NCI-H2227 (cell line): Measurements from ENCODE around the gene SLC44A3.
"Not testable (repeated sequence)": the region's sequence is repeated elsewhere in the genome, so short reads cannot be mapped to it uniquely, and the experiment has no call there.

Source experiments
- DNase-seq: peaks from one replicate; lab custom pipeline; 2025; ENCODE audit not compliant: unreplicated experiment; lab: John Stamatoyannopoulos, UW

Gene SLC44A3

DNA sequence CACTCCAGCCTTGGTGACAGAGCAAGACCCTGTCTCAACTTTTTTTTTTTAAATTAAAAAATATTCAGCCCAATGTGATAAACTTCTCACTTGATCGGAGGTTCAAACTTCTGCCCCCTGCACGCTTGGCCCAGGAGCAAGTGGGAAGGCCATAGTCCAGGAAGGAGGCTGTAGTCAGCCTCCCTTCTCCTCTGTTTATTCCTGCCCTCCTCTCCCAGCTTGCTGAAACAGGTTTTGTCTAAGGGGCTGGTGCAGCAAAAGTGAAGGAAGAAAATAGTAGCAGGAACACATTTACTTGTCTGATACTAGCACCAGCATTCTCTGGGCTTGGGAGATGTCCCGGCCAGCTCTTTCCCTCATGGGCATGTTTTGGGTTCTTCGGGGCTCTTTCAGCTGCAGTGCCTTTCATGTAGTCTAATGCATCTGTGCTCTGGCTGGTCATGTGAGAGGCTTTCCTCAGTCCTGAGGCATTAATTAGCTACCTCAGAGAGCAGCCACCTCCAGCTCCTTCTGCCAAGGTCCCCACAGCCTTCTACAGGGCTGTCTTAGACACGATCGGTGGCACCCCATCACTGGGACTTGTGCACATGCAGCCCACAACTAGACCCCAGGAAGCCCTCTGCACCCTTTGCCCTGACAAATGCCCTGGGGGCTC, 12.9 kb downstream of the SLC44A3 start:
- no peak for DNase-seq

DNA sequence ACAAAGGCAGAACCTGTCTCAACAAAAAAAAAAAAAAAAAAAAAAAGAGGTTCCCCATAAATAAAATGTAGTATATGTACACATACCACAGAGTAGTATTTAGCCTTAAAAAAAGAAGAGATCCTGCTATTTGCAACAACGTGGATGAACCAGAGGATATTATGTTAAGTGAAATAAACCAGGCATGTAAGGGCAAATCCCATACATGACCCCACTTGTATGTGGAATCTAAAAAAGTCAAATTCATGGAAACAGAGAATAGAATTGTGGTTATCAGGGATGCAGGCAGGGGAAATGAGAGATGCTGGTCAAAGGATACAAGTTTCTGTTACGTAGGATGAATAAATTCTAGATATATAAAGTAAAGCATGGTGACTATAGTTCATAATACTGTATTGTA, 16.7 kb downstream of the SLC44A3 start:
- no peak for DNase-seq

DNA sequence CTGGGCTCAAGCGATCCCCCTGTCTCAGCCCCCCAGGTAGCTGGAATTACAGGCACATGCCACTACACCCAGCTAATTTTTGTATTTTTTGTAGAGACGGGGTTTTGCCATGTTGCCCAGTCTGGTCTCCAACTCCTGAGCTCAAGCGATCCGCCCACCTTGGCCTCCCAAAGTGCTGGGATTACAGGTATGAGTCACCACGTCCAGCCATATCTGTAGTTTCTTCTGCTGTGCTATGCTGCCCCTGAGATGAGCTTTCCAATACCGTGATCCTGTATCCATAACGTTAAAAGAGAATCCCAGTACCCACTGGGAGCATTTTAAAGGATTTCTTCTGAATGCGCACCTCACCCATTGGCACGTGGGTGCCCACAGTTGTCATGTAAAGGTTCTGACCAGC, 20.2 kb downstream of the SLC44A3 start:
- not testable (repeated sequence) for DNase-seq

DNA sequence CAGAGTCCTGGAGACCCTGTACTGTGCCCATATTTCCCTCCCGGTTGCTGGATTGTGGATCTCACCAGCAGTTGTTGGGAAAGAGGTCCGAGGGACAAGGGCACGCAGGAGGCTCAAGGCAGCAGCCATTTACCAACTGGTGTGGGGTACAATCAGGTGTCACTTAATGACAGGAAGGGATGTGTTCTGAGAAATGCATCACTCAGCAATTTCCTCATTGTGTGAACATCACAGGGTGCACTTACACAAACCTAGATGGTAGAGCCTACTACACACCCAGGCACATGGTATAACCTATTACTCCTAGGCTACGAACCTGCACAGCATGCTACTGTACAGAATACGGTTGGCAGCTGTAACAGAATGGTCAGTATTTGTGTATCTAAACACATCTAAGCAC, 20.7 kb downstream of the SLC44A3 start:
- no peak for DNase-seq

DNA sequence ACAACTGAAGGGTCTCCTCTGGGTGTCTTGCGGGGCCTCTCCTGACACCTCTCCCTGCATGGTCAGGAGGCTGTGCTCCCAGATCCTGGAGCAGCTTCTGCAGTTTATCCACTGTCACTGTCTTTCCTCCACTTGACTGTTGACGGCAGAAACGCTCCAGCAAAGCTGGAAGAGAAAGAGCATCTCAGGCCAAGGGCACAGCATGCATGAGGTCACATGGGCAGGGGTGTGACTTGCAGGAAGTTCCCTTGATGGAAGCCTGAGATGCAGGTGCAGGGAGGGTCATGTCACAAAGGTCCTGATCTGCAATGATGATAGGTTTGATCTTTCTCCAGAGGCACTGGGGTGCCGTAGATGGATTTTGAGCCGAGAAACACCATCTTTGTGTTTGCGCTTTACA, 23.3 kb downstream of the SLC44A3 start:
- no peak for DNase-seq

DNA sequence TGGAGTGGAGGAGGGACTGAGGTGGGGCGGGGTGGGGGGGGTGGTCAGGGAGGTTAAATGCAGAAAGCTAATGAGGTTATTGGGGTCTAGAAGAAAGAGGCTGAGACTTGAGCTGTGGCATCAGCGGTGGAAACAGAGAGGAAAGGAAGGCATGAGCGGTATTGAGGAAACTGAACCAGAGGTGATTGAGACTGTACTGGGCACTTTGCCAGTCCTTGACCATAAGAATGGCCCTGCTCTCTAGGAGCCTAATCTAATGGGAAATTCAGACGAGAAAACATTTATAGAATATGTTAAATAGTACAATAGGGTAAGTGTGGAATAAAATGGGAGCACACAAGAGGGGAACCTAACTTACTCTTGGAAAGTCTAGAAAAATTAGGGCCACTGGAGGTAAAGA, 23.7 kb downstream of the SLC44A3 start:
- DNase-seq = no peak

DNA sequence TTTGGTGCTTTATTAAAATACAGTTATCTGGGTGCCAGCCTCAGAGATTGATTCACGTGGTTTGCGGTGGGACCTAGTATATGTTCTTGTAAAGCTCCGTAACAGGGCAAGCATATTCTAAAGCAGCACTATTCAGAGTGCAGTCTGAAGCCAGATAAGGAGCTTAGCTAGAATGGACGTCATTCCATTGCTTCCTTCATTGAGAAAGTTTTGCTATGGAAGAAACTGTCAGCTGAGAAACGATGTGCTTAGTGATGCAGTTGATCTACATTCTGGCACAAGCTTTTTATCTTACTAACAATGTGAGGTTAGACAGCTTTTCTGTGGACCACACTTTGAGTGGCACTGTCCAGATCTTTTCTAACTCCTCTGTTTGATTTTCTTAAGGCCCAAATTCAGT, 26.2 kb downstream of the SLC44A3 start:
- DNase-seq = no peak

DNA sequence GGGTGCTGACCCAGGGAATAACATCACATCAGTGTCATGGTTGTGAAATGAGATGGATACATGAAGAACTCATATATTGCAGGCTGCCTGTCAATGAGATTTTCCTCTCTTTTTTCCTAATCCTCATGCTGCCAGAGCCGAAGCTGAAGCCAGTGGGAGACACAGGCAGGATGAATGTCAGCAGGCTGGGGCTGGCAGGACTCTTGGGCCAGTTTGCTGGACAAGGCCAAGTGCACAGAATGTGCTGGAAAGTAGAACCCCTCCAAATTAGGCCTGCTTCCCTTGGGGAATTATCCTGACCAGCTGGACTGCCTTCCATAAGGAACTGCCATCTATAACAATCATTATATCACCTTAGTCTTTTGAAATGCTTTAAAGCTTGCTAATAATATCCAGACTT, 31.4 kb downstream of the SLC44A3 start:
- DNase-seq = no peak

DNA sequence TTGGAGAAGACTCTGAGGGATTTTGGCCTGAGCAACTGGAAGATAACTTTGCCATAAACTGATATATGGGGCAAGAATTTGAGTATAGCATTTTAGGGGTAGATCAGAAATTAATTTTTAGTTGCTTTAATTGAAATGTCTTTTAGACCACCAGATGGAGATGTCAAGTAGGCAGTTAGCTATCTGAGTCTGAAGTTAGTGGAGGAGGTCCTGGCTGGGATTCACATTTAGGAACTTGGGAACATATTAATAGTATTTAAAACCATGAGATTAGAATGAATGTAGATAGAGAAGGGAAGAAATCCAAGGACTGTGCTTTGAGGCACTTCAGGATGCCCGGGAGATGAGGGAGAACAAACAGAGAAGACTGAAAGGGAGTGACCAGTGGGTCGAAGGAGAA, 32.6 kb downstream of the SLC44A3 start:
- no peak for DNase-seq

DNA sequence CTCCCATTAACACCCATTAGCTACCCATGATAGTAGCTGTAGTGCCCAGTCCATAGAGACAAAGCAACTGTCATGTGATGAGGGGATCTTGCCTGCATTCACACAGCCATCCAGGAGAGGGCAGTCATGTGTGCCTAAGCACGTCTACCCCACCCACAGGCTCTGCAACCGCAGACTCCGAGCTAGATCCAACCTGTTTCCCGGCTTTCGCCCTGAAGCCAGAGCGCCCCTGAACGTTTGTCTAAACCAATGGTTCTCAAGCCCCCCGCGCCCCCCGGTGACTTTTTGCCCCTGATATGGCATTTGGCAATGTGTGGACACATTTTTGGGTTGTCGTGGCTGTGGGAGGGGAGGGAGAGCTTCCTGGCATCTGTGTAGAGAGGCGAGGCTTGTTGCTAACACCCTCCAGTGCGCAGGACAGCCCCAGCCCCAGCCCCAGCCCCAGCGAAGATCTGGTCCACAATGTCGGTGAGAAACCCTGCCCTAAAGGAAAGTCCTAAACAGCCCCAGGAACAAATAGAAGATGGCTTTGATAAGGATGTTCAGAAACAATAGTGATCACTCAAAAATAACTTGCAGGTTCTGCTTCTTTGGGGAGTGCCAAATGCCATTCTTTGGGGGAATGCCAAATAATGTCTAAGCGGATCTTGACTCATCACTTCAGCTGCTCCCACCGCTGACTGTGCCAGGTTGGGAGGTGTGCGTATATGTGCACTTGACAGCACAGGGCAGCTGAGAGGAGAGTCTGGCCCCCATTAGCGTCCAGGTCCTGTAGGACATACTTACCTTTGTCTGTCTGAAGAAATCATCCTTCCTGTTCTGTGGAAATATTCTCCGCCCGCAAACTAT, 34.5 kb downstream of the SLC44A3 start:
- peak; percentile 91 for DNase-seq

DNA sequence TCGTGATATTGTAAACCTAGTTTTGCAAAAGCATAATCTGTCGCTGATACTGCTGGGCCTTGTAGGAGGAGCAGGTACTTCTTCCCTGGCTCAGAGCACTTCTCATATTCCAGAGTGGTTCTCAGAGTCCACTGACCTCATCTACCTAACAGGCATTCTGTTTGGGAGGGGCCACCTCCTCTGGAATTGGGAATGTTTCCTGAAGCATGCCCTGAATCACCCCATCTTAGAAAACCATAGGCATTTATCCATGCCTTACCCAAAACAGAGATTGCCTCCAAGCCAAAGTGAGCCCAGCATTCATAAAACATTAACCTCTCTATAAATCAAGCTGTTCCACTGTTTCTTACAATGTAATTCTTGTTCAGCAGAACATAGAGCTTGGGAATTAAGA, 35.1 kb downstream of the SLC44A3 start:
- no peak for DNase-seq

DNA sequence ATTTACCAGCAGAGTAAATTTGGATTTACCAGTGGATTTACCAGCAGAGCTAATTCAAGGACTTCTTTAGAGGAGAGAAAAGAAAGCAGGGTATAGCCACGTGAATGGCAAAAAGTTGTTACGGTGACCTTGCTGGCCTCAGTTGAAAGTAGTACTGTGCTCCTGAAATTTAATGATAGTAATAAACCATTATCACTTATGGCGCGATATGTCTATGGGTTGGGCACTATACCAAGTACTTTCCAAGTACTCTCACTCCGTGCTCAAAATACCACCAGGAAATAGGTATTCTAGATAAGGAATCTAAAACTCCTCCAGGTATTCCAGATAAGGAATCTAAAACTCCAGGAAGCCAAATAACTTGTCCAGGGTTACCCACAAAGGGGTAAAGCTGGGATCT, 35.8 kb downstream of the SLC44A3 start:
- no peak for DNase-seq

DNA sequence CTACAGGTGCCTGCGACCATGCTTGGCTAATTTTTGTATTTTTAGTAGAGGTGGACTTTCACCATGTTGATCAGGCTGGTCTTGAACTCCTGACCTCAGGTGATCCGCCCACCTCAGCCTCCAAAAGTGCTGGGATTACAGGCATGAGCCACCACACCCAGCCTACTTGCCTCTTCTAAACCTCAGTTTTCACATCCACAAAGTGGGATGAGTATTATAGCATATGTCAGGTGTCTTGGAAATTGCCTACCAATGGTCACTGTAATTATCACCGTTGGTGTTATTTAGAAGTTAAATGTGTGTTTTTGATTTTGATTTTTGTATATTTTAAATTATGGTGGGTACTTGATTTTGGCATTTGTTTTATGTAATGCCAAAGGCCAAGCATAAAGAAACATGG, 36.7 kb downstream of the SLC44A3 start:
- no peak for DNase-seq

DNA sequence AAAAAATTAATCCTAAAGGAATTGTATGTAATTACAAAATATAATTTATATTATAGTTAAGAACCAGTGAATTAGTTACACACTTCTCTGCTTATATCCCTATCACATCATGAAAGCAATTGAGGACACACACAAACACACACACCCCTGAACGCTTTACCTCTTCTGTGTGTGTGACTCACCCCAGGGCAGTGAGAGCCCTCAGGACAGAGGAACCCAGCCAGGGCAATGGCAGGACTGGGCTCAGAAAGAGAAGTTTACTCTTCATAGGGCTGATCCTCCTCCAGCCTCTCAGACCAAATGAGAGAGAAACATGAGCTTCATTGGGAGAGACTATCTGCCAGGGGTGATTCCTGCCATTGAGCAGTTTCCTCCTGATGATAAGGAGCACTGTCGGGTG, 38.1 kb downstream of the SLC44A3 start:
- DNase-seq = no peak

DNA sequence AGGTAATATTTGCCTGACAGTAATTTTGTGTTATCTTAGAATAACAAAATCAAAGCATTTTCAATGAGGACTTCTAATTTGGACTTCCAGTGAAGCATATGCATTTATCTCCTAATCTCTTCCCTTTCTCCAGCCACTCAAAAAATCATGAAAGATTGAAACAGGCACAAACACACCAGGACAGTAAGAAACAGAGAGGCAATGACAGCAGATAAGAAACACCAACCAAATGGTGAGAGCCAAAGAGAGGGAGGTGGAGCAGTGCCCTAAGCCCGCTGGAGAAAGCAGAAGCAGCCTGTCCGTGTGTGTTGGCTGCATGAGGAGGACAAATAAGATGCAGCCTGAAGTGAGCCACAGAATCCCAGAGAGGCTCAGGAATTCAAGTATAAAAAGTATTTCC, 39.0 kb downstream of the SLC44A3 start:
- no peak for DNase-seq

DNA sequence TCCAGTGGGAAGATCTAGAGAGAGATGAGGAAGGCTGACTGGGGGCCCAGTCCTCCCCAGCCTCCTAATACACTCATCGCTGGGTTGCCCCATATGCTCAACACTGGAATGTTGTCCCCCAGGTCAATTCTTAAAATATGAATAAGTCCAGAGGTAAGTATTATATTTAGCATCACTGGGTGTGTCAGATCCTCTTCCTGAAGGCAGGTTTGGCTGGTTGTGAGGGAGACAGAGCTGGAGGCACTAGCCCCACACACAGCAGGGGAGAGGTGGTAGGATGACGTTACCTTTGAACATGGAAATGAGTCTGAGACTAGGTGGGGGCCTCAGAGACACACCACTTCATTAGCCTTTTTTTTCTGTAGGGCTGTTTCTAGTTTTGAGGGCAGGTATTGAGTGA, 42.6 kb downstream of the SLC44A3 start:
- no peak for DNase-seq

DNA sequence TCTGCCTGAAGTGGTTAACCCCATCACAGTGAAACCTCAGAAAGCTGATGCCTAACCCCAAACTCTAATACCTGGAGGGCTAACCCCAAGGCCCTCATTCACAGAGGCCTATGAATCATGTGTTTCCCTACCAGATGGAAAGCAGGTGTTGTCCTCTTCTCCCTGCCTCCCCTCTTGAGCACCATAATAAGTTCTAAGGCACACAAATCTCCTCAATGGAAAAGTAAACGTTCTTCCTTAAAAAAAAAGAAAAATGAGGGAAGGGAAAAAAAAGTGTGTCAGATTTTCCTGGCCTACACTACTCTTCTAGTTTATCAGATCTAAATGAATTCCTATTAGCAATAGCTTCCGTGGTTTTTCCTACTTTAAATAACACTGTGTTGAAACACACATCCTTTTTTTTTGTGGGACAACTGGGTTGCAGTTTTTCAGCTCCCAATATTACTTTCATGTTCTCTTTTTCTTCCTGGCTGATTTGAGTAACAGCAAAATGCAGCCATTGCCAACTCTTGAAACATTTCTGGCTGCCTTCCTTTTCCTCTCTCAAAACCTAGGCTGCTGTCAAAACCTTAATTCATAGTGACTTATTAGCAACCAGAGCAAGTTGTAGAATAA, 43.2 kb downstream of the SLC44A3 start:
- DNase-seq = no peak

DNA sequence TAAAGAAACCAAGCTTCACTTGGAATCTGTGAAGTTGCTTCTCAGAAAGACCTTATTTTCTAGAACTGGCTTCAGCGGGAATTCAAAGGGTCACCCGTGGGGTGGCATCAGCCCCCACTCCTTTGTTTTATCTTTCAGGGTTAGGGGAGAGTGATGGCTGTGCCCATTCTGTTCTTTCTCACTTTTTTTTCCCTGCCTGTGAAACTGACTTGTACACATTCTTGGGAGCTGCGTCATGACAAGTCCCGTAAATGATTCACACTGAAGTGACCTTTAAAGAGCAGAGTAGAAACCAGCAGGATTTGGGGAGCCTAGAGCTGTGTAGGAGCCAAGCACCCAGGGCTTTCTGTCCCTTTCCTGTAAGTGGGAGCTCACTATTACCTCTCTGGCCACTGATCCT, 43.8 kb downstream of the SLC44A3 start:
- DNase-seq = no peak

DNA sequence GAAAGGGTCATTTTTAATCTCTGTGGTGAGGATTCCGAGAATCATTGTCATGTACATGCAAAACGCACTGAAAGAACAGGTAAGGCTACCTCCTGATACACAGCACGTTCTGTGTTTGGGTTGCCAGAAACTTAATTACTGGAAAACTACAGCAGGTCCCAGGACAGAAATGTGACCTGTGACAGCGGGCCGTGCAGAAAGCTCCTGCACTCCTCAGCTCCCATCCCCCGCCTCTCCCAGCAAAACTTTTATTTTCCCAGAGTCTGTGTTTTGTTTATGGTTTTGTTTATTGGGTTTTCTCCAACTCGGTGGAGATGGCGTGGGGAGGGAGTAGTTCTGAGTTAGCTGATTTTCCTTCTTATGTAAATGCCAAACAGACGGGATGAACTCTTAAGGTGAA, 44.7 kb downstream of the SLC44A3 start:
- no peak for DNase-seq

DNA sequence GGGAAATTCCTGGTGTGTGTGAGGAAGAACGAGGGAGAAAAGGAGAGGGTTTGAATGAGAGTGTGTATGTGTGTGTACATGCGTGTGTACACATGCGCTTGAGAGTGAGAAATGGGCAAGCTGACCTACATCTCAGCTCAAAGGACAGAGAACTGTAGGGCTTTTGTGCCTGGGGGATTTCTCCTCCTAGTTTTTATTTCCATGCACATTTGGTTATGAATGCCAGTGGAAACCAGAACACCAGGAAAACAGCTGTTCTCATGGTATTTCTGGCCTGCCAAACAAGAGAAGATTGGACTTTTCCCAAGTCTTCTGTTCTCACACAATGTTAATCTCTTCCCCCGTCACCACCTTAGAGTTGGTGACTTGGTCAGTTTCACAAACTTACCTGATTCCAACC, 45.2 kb downstream of the SLC44A3 start:
- DNase-seq = no peak

DNA sequence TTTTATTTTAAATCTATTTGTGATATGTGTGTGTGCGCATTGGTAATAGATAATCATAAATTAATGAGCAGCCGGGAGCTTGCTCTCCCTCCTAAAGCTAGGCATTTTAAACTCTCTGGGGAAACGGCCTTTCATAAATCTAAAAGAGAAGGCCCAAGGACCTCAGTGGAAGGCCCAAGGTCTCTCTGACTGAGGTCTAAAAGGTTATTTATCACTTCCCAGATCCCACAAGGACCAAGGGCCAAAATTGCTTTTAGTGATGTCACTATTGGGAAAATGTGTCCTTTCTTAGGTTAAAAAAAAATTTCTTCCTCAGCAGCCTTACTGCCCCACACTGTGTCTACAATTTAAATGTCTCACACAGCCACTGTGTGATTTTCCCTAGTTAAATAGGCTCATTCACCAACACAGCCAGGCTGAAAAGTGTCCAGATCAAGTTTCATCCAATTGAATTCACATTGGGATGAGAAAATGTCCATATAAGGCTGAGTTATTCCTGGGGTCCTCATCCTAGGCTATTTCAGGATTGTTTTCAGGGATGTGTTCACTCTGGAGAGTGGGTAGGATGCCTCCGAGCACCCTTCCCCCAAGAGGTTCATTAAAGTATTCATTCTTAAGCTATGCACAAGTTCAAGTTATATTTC, 46.1 kb downstream of the SLC44A3 start:
- no peak for DNase-seq

DNA sequence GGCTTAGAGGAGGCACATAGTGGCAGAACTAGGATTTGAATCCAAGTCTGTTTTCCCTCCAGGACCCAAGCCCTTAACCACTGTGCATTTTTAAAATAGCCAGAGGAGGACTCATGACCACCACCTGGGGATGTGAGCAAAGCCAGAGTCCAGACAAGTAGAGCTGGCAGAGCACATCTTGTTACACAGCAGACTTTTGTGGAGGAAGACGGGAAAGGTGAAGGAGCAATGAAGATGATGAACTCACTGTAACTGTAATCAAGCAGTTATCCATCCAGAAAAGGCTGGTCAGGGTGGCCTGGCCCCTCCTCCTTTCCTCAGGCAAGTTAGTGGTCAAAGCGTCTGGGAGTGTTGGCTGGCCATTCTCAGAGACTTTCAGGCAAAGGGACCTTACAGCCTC, 50.9 kb downstream of the SLC44A3 start:
- DNase-seq = no peak
